Small intestine (tissue), 7 donors: Measurements from ENCODE around the gene WBP2. TPM values are rescaled to one million over a fixed set of nuclear protein-coding genes. Genes with fewer than 3 reads are reported as not detected.

Experiments
- DNase-seq, 2 donors: peaks; one replicate each; pipeline versions ENCODE4 v3.0.0 to v3.0.0-alpha.2; 2013
- FAIRE-seq: peaks from 2 replicates; lab custom pipeline; 2012; peaks lifted over from hg19 to GRCh38; lab: Jason Lieb, UNC
- H3K27ac ChIP-seq, 3 donors: one replicate each; pipeline ENCODE4 v1.5.1; 2013; ENCODE audit warnings: low read length in 2 of 3, mild to moderate bottlenecking in 2 of 3, control low read depth in 1 of 3, inconsistent platforms in 1 of 3, low read depth in 1 of 3, moderate library complexity in 1 of 3
- H3K27me3 ChIP-seq, 3 donors: one replicate each; pipeline ENCODE4 v1.6.1; 2013; ENCODE audit warnings: low read length in 3 of 3, inconsistent platforms in 1 of 3; ENCODE audit not compliant: control insufficient read depth in 3 of 3, insufficient read depth in 3 of 3
- H3K36me3 ChIP-seq, 3 donors: one replicate each; pipeline ENCODE4 v1.6.1; 2013; ENCODE audit warnings: low read length in 3 of 3, inconsistent platforms in 1 of 3, low read depth in 1 of 3, mild to moderate bottlenecking in 1 of 3, moderate library complexity in 1 of 3; ENCODE audit not compliant: control insufficient read depth in 3 of 3, insufficient read depth in 2 of 3
- H3K4me1 ChIP-seq, 3 donors: one replicate each; pipeline ENCODE4 v1.6.1; 2013; ENCODE audit warnings: low read length in 2 of 3, inconsistent platforms in 1 of 3, low read depth in 1 of 3, mild to moderate bottlenecking in 1 of 3, moderate library complexity in 1 of 3; ENCODE audit not compliant: control insufficient read depth in 3 of 3, insufficient read depth in 2 of 3
- H3K4me3 ChIP-seq, 3 donors: one replicate each; pipeline ENCODE4 v1.5.1; 2013; ENCODE audit warnings: low read length in 3 of 3, control low read depth in 1 of 3, inconsistent platforms in 1 of 3, low read depth in 1 of 3, mild to moderate bottlenecking in 1 of 3, moderate library complexity in 1 of 3
- H3K9me3 ChIP-seq, 2 donors: one replicate each; pipeline ENCODE4 v1.6.1; 2013; ENCODE audit warnings: low read depth in 1 of 2, low read length in 1 of 2; ENCODE audit not compliant: control insufficient read depth in 2 of 2, insufficient read depth in 1 of 2
- whole genome bisulfite sequencing, 3 donors: extraction: QIAGEN DNeasy Blood & Tissue Kit; methylation state at CpG; one replicate each; pipeline ENCODE4 v1.1.7; 2013; 5-methylcytosine and 5-hydroxymethylcytosine counted together
- polyA plus RNA-seq, 4 donors: library from polyadenylated mRNA; stranded (reverse) in 3 of 4; unstranded in 1 of 4; fragments of 200-250 nt in 3 of 4; fragments of 120-200 nt in 1 of 4; gene quantifications; one replicate each; pipeline versions ENCODE4 v1.2.1 to v1.2.3, GENCODE V29; 2013
- donor health status: healthy with polysubstance abuse.
- donor health status: control.
- donor health status: control.
- donor health status: Bipolar disorder and iron deficiency.
- donor health status: healthy.

The WBP2 gene
- polyA plus RNA-seq, 4 donors: 68.4 to 121 (median 99.8) TPM

GRCh38 chr17:75825748-75826370, 29.3 kb downstream of the WBP2 start:
- H3K36me3 ChIP-seq: peaks cover 8 to 97% (median 8%) of the 10 kb centered on the region in 3 donors
- no peaks in the 10 kb centered on the region for H3K9me3 ChIP-seq
- H3K27me3 ChIP-seq: no peaks in the 10 kb centered on the region
- H3K4me3 ChIP-seq: no peak overlapping the region
- 85 to 91% (median 88%) methylated on average over 12 of the region's 12 CpGs for WGBS, 3 donors
- no peak for FAIRE-seq
- no peak overlapping the region for H3K27ac ChIP-seq
- H3K4me1 ChIP-seq: peaks cover 0 to 20% (median 2%) of the 10 kb centered on the region in 3 donors
- no peak for DNase-seq

DNA sequence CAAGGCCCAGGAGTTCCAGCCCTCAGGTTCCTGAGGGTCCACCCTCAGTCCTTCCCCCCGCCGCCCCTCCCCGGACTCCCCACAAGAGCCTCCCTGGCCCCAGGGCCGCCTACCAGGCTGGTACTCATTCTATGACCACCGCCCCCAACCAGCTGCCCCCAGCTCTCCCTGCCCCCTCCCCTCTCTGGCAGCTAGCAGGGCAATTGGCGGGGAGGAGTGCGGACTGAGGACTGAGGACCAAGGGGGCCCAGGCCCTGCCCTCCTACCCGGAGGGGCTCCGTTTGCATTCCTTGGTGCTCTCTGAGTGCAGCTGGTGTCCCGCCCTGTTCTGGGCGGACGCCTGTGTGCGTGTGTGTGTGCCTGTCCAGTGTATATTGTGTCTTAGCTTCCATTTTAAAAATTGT, 30.0 kb downstream of the WBP2 start:
- H3K36me3 ChIP-seq: peaks cover 8 to 97% (median 11%) of the 10 kb centered on the region in 3 donors
- no peak overlapping the region for H3K4me3 ChIP-seq
- peaks cover 0 to 15% (median 0%) of the 10 kb centered on the region in 3 donors for H3K4me1 ChIP-seq
- no peaks in the 10 kb centered on the region for H3K9me3 ChIP-seq
- 89 to 95% (median 92%) methylated on average over 13 of the region's 13 CpGs for WGBS, 3 donors
- FAIRE-seq (no peak), DNase-seq (no peak)
- no peaks in the 10 kb centered on the region for H3K27me3 ChIP-seq
- peak overlapping the region in 1 of 3 donors; percentile 4 for H3K27ac ChIP-seq

GRCh38 chr17:75824666-75825065, 30.5 kb downstream of the WBP2 start:
- H3K9me3 ChIP-seq: no peaks in the 10 kb centered on the region
- 58 to 61% (median 61%) methylated on average over 2 of the region's 2 CpGs for WGBS, 3 donors
- H3K27ac ChIP-seq: peak overlapping the region in 1 of 3 donors; percentile 4
- H3K27me3 ChIP-seq: no peaks in the 10 kb centered on the region
- peaks cover 8 to 97% (median 15%) of the 10 kb centered on the region in 3 donors for H3K36me3 ChIP-seq
- no peak for FAIRE-seq
- no peak for DNase-seq
- no peak overlapping the region for H3K4me3 ChIP-seq
- peaks cover 0 to 15% (median 0%) of the 10 kb centered on the region in 3 donors for H3K4me1 ChIP-seq

DNA sequence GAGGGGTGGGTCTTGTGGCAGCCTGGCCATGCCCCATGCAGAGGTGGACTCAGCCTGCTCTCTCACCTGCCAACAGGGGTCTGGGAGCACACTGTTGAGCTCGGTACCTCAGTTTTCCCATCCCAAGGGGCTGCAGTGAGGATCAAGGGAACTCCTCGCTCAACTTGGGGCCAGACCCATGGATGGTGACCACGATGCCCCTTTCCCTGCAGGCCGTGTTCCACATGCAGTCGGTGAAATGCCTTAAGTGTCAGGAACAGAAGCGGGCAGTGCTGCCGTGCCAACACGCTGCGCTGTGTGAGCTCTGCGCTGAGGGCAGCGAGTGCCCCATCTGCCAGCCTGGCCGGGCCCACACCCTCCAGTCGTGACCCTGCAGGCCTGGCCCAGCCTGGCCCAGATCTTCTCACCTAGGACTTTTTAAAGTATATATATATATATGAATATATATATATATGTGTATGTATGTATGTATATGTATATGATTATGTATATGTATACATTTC, 31.0 kb downstream of the WBP2 start:
- peaks cover 8 to 100% (median 17%) of the 10 kb centered on the region in 3 donors for H3K36me3 ChIP-seq
- no peak overlapping the region for H3K4me3 ChIP-seq
- WGBS, 3 donors: 94 to 98% (median 96%) methylated on average over 13 of the region's 13 CpGs
- H3K4me1 ChIP-seq: peaks cover 0 to 15% (median 0%) of the 10 kb centered on the region in 3 donors
- no peak for FAIRE-seq
- H3K9me3 ChIP-seq: no peaks in the 10 kb centered on the region
- no peaks in the 10 kb centered on the region for H3K27me3 ChIP-seq
- no peak overlapping the region for H3K27ac ChIP-seq
- no peak for DNase-seq

DNA sequence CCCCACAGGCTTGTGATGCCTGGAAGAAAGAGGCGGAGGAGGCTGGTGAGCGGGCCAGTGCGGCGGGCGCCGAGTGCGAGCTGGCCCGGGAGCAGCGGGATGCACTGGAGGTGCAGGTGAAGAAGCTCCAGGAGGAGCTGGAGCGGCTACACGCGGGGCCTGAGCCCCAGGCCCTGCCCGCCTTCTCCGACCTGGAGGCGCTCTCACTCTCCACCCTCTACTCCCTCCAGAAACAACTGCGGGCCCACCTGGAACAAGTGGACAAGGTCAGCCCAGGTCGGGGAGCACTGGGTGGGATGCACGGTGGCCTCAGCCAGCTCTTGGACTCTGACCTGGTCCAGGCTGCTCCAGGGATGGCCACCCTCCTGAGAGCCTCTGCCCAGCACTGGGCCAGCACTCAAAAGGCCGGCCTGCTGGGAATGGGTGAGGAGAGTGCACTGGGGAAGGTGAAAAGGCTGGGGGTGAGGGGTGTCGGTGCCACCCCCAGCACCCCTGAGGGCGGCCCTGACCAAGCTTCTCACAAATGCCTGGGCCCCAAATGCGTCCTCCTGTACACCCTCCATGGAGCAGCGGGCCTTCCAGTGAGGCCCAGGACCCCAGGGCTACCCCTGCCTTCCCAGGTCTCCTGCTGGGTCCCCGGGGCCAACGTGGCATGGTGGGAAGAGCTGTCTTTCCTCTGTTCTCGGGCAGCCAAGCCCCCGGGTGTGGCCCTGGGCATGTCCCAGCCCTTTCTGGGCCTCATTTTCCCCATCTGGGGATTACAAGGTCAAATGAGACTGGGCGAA, 31.7 kb downstream of the WBP2 start:
- H3K27me3 ChIP-seq: no peaks in the 10 kb centered on the region
- DNase-seq: no peak
- H3K27ac ChIP-seq: no peak overlapping the region
- peaks cover 0 to 15% (median 0%) of the 10 kb centered on the region in 3 donors for H3K4me1 ChIP-seq
- no peaks in the 10 kb centered on the region for H3K9me3 ChIP-seq
- H3K4me3 ChIP-seq: no peak overlapping the region
- WGBS, 3 donors: 78 to 88% (median 86%) methylated on average over 21 to 27 of the region's 28 CpGs
- FAIRE-seq: no peak
- peaks cover 12 to 100% (median 17%) of the 10 kb centered on the region in 3 donors for H3K36me3 ChIP-seq

DNA sequence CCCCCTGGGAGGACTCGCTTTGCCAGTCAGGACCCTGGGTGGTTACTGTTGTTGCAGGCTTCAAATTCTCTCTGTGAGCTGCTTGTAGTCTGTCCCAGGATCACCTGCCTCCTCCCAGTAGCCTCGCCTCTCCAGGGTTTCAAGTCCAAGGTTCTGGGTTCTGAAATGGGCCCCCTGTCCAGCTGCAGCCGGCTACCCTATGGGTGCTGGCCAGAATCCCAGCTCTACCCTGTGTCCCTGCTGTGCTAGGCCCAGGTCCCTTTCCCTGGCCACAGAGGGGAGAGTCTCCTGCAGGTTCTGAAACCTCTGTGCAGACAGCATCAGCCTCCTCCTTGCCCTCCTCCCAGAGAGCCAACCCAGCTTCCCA, 32.4 kb downstream of the WBP2 start:
- Histone ChIP-seq H3K4me3 (no peak overlapping the region), H3K27ac (no peak overlapping the region), H3K9me3 (no peaks in the 10 kb centered on the region), H3K4me1 (peaks cover 0 to 9% (median 0%) of the 10 kb centered on the region in 3 donors), H3K36me3 (peaks cover 14 to 100% (median 17%) of the 10 kb centered on the region in 3 donors), H3K27me3 (no peaks in the 10 kb centered on the region)
- 29 to 63% (median 52%) methylated on average over 3 of the region's 3 CpGs for WGBS, 3 donors
- FAIRE-seq: no peak
- no peak for DNase-seq

GRCh38 chr17:75822119-75822799, 32.9 kb downstream of the WBP2 start:
- H3K4me3 ChIP-seq: no peak overlapping the region
- peaks cover 0 to 4% (median 0%) of the 10 kb centered on the region in 3 donors for H3K4me1 ChIP-seq
- H3K9me3 ChIP-seq: no peaks in the 10 kb centered on the region
- H3K27ac ChIP-seq: no peak overlapping the region
- WGBS, 3 donors: 21 to 52% (median 37%) methylated on average over 18 of the region's 18 CpGs
- H3K27me3 ChIP-seq: no peaks in the 10 kb centered on the region
- H3K36me3 ChIP-seq: peaks cover 14 to 100% (median 17%) of the 10 kb centered on the region in 3 donors
- FAIRE-seq (no peak), DNase-seq (peak in 1 of 2 donors; percentile 48)

DNA sequence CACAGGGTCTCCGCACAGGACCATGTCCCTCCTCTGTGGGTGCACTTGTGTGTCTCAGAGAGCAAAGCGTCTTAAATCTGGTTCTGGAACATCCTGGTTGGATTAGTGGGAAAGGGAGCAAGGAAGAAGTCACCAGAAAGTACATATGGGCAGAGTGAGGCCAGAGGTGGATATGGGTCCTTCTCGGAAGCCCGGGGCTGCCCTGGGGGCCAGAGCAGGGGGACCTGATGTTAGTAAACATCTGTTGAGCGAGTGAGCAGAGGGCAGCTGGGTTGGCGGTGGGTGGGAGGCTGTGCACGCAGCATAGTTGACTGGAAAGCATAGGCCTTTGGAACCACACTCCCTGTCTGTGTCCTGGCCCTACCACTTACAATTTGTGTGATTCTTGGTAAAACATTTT, 33.6 kb downstream of the WBP2 start:
- Histone ChIP-seq H3K27ac (no peak overlapping the region), H3K4me3 (no peak overlapping the region), H3K36me3 (peaks cover 14 to 100% (median 17%) of the 10 kb centered on the region in 3 donors), H3K9me3 (no peaks in the 10 kb centered on the region), H3K4me1 (no peaks in the 10 kb centered on the region), H3K27me3 (no peaks in the 10 kb centered on the region)
- no peak for DNase-seq
- FAIRE-seq: no peak
- WGBS, 3 donors: 90 to 95% (median 92%) methylated on average over 7 of the region's 7 CpGs
